NCI-H510A (cell line): ENCODE data around the gene RNLS.

Experiments
- DNase-seq: peaks from one replicate; lab custom pipeline; 2025; lab: John Stamatoyannopoulos, UW

Gene RNLS

GRCh38 chr10:88428442-88428841 lies 154.7 kb downstream of the RNLS start:
- no peak for DNase-seq

DNA sequence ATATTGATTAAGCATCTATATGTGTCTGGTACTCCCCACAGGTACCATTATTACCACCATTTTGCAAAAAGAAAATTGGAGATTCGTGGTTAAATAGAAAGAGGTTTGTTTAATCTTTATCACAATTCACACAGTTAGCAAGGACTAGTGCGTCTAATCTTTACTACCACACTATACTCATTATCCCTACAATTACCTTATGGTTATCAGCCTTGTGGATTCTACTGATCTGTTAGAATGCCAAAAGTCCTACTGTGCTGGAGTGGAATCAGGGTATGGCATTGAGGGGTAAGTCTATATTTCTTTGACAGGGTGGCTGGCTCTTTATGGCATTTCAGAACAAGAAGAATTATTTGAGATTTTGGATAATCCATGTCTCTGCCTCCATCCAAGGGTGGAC lies 156.1 kb downstream of the RNLS start:
- DNase-seq, result no peak

GRCh38 chr10:88424881-88425280 lies 158.2 kb downstream of the RNLS start:
- no peak for DNase-seq

GRCh38 chr10:88423732-88424131 lies 159.4 kb downstream of the RNLS start:
- no peak for DNase-seq

- no peak for DNase-seq
Measured at GRCh38 chr10:88421590-88421989, 161.5 kb downstream of the RNLS start.

GRCh38 chr10:88418871-88419270 lies 164.2 kb downstream of the RNLS start:
- DNase-seq, result no peak

DNA sequence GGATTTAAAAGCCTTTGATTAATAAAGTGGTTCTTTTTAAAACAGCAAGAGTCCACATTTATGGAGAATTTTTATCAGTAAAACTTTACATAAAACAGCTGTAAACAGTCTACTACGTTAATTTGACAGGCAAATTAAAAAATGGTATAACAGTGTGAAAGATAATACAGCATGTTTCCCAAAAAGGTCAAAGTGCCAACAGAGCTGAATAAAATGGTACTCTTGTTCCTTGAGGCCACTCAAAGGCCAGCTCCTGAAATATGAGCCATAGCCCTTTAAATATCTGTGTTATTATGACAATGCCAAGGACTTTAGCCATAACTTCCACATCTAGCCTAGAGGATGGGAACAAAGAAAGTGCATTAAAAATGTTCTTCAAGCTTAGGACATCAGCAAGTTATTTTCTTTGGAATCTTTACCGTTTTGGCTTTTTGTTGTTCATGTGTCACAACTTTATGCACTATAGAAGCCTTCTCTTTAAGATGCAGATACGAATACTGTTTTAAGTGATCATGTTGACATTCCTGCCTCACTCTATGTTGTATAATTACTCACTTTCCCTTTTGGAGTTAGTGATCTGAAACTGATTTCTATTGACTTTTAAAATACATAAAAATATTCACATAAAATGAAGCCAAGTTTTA lies 165.6 kb downstream of the RNLS start:
- DNase-seq, result no peak

GRCh38 chr10:88416801-88417200 lies 166.3 kb downstream of the RNLS start:
- DNase-seq, result no peak

DNA sequence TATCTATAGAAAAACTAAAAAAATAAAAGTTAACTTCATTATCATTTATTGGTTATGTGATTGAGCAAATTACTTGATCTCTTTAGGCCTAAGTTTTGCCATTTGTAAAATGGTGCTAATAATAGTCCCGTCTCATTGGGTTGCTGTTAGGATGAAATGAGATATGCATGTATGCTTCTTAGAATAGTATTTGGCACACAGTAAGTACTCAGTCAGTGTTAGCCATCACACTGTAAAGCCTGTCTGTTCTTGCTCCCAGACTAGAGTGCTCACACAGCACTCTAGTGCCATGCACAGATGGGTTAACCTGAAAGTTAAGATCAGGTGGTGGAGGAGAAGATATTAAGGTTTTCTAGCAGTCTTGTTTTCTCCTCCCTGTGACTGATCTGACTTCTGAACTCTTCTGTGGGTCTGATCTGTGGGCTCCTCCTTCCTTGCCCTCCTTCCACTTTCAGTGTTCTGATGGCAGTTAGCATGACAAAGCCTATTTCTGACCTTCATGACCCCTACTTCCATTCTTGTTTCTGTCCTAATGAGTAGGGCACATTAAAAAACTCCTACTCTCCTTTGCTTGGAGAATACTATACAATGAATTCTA lies 167.5 kb downstream of the RNLS start:
- no peak for DNase-seq

- no peak for DNase-seq
Measured at GRCh38 chr10:88413412-88413811, 169.7 kb downstream of the RNLS start.

GRCh38 chr10:88411772-88412349 lies 171.3 kb downstream of the RNLS start:
- no peak for DNase-seq

- DNase-seq, result no peak
Measured at GRCh38 chr10:88409824-88410223, 173.3 kb downstream of the RNLS start.

- DNase-seq, result no peak
Measured at GRCh38 chr10:88409236-88409635, 173.9 kb downstream of the RNLS start.

DNA sequence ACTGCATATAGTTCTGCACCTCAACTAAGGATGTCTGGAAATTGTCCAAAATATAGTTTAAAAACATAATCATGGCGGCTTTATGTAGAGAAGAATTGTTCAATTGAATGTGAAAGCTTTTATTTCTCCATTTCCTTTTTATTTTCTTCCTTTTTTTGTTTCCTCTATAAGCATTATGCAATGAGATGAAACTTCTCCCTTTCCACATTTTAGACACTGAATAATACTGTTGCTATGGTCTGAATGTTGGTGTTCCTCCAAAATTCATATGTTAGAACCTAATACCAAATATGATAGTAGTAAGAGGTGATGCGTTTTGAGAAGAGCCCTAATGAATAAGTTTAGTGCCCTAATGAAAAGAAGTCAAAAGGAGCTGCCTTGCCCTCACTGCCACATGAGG lies 175.0 kb downstream of the RNLS start:
- DNase-seq, result no peak

GRCh38 chr10:88404133-88404532 lies 179.0 kb downstream of the RNLS start:
- DNase-seq, result no peak

GRCh38 chr10:88401671-88402347 lies 181.3 kb downstream of the RNLS start:
- DNase-seq, result no peak

- no peak for DNase-seq
Measured at GRCh38 chr10:88399240-88399639, 183.9 kb downstream of the RNLS start.

DNA sequence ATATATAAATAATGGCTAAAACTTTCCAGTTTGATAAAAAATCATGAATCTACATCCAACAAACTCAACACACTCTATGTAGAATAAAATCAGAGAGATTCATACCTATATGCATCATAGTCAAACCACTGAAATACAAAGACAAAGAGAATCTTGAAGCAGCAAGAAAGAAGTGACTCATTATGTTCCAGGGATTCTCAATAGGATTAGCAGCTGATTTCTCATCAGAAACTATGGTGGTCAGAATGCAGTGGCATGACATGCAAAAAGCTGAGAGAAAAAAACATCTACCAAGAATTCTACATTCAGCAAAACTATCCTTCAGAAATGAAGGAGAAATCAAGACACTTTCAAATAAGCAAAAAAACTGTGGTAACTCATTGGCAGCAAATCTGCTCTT lies 187.4 kb downstream of the RNLS start:
- no peak for DNase-seq

GRCh38 chr10:88392222-88392621 lies 190.9 kb downstream of the RNLS start:
- no peak for DNase-seq

DNA sequence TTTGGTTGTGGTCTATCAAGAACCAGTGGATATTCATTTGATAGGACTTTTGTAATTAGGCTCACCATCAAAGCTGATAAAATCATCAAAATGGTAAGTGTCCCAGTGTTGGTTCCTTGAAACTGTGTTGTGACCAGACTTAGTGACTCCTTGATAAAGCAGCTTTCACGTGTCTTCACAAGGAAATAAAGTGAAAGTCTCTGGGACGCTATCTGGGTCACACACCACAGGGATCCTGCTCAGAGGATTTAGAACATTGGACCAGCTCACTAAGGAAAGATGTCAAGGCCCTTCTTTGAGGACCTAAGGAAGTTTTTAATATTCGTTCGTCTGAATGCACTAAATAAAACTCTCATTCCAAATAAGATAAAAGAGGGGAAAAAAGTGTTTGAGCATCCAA lies 193.1 kb downstream of the RNLS start:
- no peak for DNase-seq

DNA sequence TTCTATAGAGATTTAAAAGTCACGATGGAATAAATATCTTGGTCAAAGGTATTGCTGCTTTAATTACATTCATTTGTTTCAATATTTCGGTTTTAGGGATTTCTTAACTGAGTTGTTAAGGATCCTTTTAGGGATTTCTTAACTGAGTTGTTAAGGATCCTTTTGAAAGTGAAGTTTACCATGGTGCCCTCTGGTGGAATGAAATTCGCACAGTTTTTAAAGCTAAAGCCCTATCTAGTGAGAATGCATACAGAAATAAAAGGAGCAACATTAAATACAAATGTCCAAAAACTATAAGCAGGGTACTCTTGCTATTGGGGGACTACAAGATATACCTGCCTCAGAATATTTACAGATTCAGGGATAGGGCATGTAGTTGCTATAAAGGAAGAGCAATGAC lies 193.7 kb downstream of the RNLS start:
- no peak for DNase-seq

GRCh38 chr10:88388324-88388723 lies 194.8 kb downstream of the RNLS start:
- DNase-seq, result no peak
